Measurements from ENCODE around the gene MOB2. TPM values are rescaled to one million over a fixed set of nuclear protein-coding genes. Genes with fewer than 3 reads are reported as not detected.

MOB2 gene
- polyA plus RNA-seq, 1 donor: 27.2 TPM

- peaks cover 17% of the 10 kb centered on the region for H3K4me1 ChIP-seq (ENCODE audit: control insufficient read depth, insufficient read depth, low read length)
- H3K4me3 ChIP-seq (ENCODE audit: low read length): no peak overlapping the region
- DNase-seq: no peak
- peaks cover 5% of the 10 kb centered on the region for H3K9me3 ChIP-seq (ENCODE audit: control insufficient read depth, low read depth, low read length)
- WGBS (ENCODE audit: insufficient coverage, low lambda C conversion rate): no CpG with 5 or more reads among the region's 20 CpGs
- H3K27ac ChIP-seq (ENCODE audit: low read length): no peak overlapping the region
- H3K36me3 ChIP-seq (ENCODE audit: control insufficient read depth, insufficient read depth, low read length): peaks cover 6% of the 10 kb centered on the region
- no peaks in the 10 kb centered on the region for H3K27me3 ChIP-seq (ENCODE audit: control insufficient read depth, insufficient read depth, low read length)
Measured at GRCh38 chr11:1484695-1485503, 1.7 kb downstream of the MOB2 start.

DNA sequence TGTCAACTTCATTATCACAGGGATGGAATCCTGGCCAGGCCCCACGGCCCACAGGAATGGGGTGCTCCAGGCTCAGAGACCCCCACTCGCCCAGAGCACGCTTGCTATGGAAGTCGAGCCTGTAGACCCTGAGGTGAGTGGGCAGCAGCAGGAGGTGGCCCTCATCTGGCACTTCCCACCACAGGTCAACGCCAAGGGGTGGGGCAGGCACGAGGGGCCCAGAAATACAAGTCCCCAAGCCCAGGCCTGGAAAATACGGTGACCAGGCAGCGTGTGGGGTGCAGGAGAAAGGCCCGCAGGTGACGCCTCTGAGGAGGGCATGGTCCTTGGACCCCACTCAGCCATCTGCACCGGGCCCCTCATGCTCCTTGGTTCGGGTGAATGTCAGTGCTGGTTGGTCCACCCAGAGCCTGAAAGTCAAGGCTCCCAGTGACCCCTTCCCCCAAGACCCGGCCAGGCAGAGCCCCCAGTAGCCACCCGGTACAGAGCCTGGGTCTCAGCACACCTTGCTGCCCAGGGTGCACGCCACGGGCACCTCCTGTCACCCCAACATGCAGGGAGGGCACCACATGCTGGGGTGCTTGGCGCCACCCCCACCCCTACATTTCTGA, 2.4 kb downstream of the MOB2 start:
- no peak overlapping the region for H3K4me3 ChIP-seq (ENCODE audit: low read length)
- H3K27ac ChIP-seq (ENCODE audit: low read length): no peak overlapping the region
- DNase-seq: no peak
- H3K4me1 ChIP-seq (ENCODE audit: control insufficient read depth, insufficient read depth, low read length): peaks cover 17% of the 10 kb centered on the region
- H3K27me3 ChIP-seq (ENCODE audit: control insufficient read depth, insufficient read depth, low read length): no peaks in the 10 kb centered on the region
- peaks cover 13% of the 10 kb centered on the region for H3K36me3 ChIP-seq (ENCODE audit: control insufficient read depth, insufficient read depth, low read length)
- peaks cover 5% of the 10 kb centered on the region for H3K9me3 ChIP-seq (ENCODE audit: control insufficient read depth, low read depth, low read length)
- no CpG with 5 or more reads among the region's 17 CpGs for WGBS (ENCODE audit: insufficient coverage, low lambda C conversion rate)

DNA sequence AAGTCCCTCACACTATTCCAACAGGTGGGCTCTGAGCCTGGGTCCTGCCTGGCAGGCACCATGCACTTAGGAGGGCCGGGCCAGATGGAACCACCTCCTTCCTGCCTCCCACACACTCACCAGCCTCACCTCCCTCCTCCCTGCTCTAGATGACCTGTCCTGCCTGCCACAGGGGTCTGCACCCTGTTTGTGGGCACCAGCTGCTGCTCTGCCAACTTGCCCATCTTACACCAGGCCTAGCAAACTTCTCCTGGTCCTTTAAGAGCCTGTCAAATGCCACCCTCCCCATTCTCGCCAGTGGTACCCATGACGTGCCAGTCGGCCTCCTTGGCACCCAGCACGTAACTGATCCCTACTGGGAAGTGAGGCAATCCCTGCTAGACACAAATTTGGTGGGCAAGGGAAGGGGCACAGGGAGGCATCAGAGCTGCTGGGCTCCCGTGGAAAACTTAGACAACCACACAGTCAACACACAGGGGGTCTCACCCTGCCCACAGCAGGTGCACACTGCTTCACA, 3.1 kb downstream of the MOB2 start:
- H3K27ac ChIP-seq (ENCODE audit: low read length): no peak overlapping the region
- H3K4me3 ChIP-seq (ENCODE audit: low read length): no peak overlapping the region
- no CpG with 5 or more reads among the region's 6 CpGs for WGBS (ENCODE audit: insufficient coverage, low lambda C conversion rate)
- H3K36me3 ChIP-seq (ENCODE audit: control insufficient read depth, insufficient read depth, low read length): peaks cover 20% of the 10 kb centered on the region
- peaks cover 17% of the 10 kb centered on the region for H3K4me1 ChIP-seq (ENCODE audit: control insufficient read depth, insufficient read depth, low read length)
- H3K9me3 ChIP-seq (ENCODE audit: control insufficient read depth, low read depth, low read length): peaks cover 5% of the 10 kb centered on the region
- no peak for DNase-seq
- no peaks in the 10 kb centered on the region for H3K27me3 ChIP-seq (ENCODE audit: control insufficient read depth, insufficient read depth, low read length)

GRCh38 chr11:1482581-1483444, 3.8 kb downstream of the MOB2 start:
- WGBS (ENCODE audit: insufficient coverage, low lambda C conversion rate): no CpG with 5 or more reads among the region's 32 CpGs
- Histone ChIP-seq H3K27ac (ENCODE audit: low read length) (no peak overlapping the region), H3K27me3 (ENCODE audit: control insufficient read depth, insufficient read depth, low read length) (no peaks in the 10 kb centered on the region), H3K4me3 (ENCODE audit: low read length) (no peak overlapping the region), H3K36me3 (ENCODE audit: control insufficient read depth, insufficient read depth, low read length) (peaks cover 25% of the 10 kb centered on the region), H3K4me1 (ENCODE audit: control insufficient read depth, insufficient read depth, low read length) (peaks cover 11% of the 10 kb centered on the region), H3K9me3 (ENCODE audit: control insufficient read depth, low read depth, low read length) (peaks cover 5% of the 10 kb centered on the region)
- no peak for DNase-seq

- H3K27ac ChIP-seq (ENCODE audit: low read length): peak overlapping the region; percentile 38
- peaks cover 3% of the 10 kb centered on the region for H3K4me1 ChIP-seq (ENCODE audit: control insufficient read depth, insufficient read depth, low read length)
- H3K27me3 ChIP-seq (ENCODE audit: control insufficient read depth, insufficient read depth, low read length): no peaks in the 10 kb centered on the region
- no peak for DNase-seq
- peaks cover 30% of the 10 kb centered on the region for H3K36me3 ChIP-seq (ENCODE audit: control insufficient read depth, insufficient read depth, low read length)
- WGBS (ENCODE audit: insufficient coverage, low lambda C conversion rate): no CpG with 5 or more reads among the region's 16 CpGs
- no peak overlapping the region for H3K4me3 ChIP-seq (ENCODE audit: low read length)
- peaks cover 5% of the 10 kb centered on the region for H3K9me3 ChIP-seq (ENCODE audit: control insufficient read depth, low read depth, low read length)
Measured at GRCh38 chr11:1481861-1482441, 4.6 kb downstream of the MOB2 start.

- Histone ChIP-seq H3K4me3 (ENCODE audit: low read length) (no peak overlapping the region), H3K4me1 (ENCODE audit: control insufficient read depth, insufficient read depth, low read length) (peaks cover 2% of the 10 kb centered on the region), H3K27ac (ENCODE audit: low read length) (peak overlapping the region; percentile 60), H3K36me3 (ENCODE audit: control insufficient read depth, insufficient read depth, low read length) (peaks cover 32% of the 10 kb centered on the region), H3K27me3 (ENCODE audit: control insufficient read depth, insufficient read depth, low read length) (no peaks in the 10 kb centered on the region), H3K9me3 (ENCODE audit: control insufficient read depth, low read depth, low read length) (peaks cover 5% of the 10 kb centered on the region)
- DNase-seq: no peak
- WGBS (ENCODE audit: insufficient coverage, low lambda C conversion rate): no CpG with 5 or more reads among the region's 2 CpGs
Measured at GRCh38 chr11:1481483-1481825, 5.1 kb downstream of the MOB2 start.

GRCh38 chr11:1480555-1481482, 5.8 kb downstream of the MOB2 start:
- Histone ChIP-seq H3K9me3 (ENCODE audit: control insufficient read depth, low read depth, low read length) (peaks cover 3% of the 10 kb centered on the region), H3K27ac (ENCODE audit: low read length) (peak overlapping the region; percentile 60), H3K36me3 (ENCODE audit: control insufficient read depth, insufficient read depth, low read length) (peaks cover 36% of the 10 kb centered on the region), H3K27me3 (ENCODE audit: control insufficient read depth, insufficient read depth, low read length) (no peaks in the 10 kb centered on the region), H3K4me3 (ENCODE audit: low read length) (no peak overlapping the region), H3K4me1 (ENCODE audit: control insufficient read depth, insufficient read depth, low read length) (no peaks in the 10 kb centered on the region)
- DNase-seq: no peak
- no CpG with 5 or more reads among the region's 36 CpGs for WGBS (ENCODE audit: insufficient coverage, low lambda C conversion rate)

DNA sequence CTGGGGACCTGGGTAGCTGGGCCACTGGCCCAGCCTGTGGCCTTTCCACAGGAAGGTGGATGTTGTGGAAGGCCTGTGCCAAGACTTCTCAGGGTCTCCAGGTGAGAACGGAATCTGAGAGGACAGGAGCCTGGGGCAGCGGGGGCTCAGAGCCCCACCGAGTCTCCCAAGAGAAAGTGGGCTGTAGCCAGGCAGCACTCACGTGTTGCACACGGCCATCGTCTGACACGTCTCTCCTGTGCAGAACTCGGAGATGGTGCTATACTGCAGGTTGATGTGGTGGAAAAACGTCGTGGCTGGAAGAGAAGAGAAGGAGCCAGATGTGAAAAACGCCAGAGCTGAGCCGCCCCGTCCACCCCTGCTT, 6.4 kb downstream of the MOB2 start:
- H3K4me1 ChIP-seq (ENCODE audit: control insufficient read depth, insufficient read depth, low read length): no peaks in the 10 kb centered on the region
- H3K4me3 ChIP-seq (ENCODE audit: low read length): no peak overlapping the region
- peaks cover 3% of the 10 kb centered on the region for H3K9me3 ChIP-seq (ENCODE audit: control insufficient read depth, low read depth, low read length)
- no peaks in the 10 kb centered on the region for H3K27me3 ChIP-seq (ENCODE audit: control insufficient read depth, insufficient read depth, low read length)
- H3K27ac ChIP-seq (ENCODE audit: low read length): no peak overlapping the region
- no CpG with 5 or more reads among the region's 13 CpGs for WGBS (ENCODE audit: insufficient coverage, low lambda C conversion rate)
- no peak for DNase-seq
- peaks cover 41% of the 10 kb centered on the region for H3K36me3 ChIP-seq (ENCODE audit: control insufficient read depth, insufficient read depth, low read length)

DNA sequence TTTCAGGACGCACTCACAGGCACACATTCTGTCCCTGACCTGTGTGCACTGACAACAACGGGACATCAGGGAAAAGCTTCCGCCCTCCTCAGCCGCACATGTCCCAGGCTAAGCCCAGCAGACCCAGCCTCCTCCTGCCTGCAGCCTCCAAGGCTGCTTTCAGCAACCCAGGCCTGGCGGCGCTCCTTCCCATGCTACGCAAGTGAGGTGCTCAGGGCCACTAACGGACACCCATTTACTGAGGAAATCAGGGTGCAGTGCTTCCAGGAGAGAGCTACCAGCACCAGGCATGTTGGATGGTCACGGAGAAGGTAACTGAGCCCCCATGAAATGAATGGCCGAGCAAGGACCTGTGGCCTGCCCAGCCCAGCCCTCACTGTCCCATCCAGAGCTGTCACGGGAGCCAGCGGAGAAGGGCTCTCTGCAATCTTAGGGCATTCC, 6.9 kb downstream of the MOB2 start:
- WGBS (ENCODE audit: insufficient coverage, low lambda C conversion rate): no CpG with 5 or more reads among the region's 12 CpGs
- H3K36me3 ChIP-seq (ENCODE audit: control insufficient read depth, insufficient read depth, low read length): peaks cover 43% of the 10 kb centered on the region
- H3K27me3 ChIP-seq (ENCODE audit: control insufficient read depth, insufficient read depth, low read length): no peaks in the 10 kb centered on the region
- H3K27ac ChIP-seq (ENCODE audit: low read length): no peak overlapping the region
- no peak overlapping the region for H3K4me3 ChIP-seq (ENCODE audit: low read length)
- H3K9me3 ChIP-seq (ENCODE audit: control insufficient read depth, low read depth, low read length): peaks cover 3% of the 10 kb centered on the region
- no peaks in the 10 kb centered on the region for H3K4me1 ChIP-seq (ENCODE audit: control insufficient read depth, insufficient read depth, low read length)
- no peak for DNase-seq
